ENCODE data around the gene ABCA8.

Gene ABCA8

DNA sequence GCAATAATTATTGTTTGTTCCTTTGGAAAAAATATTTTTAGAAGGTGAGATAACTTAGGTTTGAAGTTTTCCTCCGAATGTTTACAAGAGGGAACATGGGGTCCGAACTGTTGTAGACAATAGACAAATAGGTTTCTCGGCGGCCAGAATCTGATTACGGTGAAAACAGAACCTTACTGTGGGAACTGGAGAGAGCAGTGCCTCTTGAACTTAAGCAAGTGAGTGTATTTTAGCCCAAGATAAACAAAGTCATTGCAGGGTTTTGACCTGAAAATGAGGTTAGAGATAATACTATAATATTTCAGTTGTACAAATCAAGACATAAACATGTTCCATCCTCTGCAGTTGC is 134.7 kb downstream of the ABCA8 start:
- no peak for DNase-seq (ENCODE audit: low read depth)
- TF ChIP-seq, protein P1, sequence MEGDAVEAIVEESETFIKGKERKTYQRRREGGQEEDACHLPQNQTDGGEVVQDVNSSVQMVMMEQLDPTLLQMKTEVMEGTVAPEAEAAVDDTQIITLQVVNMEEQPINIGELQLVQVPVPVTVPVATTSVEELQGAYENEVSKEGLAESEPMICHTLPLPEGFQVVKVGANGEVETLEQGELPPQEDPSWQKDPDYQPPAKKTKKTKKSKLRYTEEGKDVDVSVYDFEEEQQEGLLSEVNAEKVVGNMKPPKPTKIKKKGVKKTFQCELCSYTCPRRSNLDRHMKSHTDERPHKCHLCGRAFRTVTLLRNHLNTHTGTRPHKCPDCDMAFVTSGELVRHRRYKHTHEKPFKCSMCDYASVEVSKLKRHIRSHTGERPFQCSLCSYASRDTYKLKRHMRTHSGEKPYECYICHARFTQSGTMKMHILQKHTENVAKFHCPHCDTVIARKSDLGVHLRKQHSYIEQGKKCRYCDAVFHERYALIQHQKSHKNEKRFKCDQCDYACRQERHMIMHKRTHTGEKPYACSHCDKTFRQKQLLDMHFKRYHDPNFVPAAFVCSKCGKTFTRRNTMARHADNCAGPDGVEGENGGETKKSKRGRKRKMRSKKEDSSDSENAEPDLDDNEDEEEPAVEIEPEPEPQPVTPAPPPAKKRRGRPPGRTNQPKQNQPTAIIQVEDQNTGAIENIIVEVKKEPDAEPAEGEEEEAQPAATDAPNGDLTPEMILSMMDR (IDR thresholded peaks at IDR 0.05; ENCODE audit: insufficient read depth, low read depth, low read length, missing control alignments) = no peak

DNA sequence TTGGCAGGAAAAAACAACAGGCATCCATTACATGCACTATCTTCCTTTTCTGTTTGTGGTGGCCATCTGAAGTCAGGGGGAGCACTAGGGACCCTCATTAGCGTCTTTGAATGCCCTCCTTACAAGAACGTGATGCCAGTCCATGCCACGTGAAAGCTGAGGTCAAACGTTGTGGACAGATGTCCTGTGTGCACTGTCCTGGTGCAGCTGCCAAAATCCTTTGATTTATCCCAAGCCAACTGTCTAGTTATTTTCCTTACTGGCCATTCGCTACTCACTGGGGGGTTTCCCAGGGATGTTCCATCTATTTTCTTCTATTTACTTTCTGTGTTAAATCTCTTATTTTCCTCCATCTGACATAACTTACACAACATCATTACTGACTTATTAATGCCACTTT is 135.7 kb downstream of the ABCA8 start:
- TF ChIP-seq, protein P1 (IDR thresholded peaks at IDR 0.05; ENCODE audit: insufficient read depth, low read depth, low read length, missing control alignments) = no peak
- no peak overlapping the region for H3K4me3 ChIP-seq (ENCODE audit: low read depth, low read length)
- DNase-seq (ENCODE audit: low read depth) = no peak

More for the DNA sequence above, 134.7 kb downstream of the ABCA8 start:
- no peak overlapping the region for H3K4me3 ChIP-seq (ENCODE audit: low read depth, low read length)
